Lower lobe of right lung (tissue), 2 donors: ENCODE data around the gene DOK4. TPM values are rescaled to one million over a fixed set of nuclear protein-coding genes. Genes with fewer than 3 reads are reported as not detected.
A peak's percentile ranks its signal among the peaks of the same experiment; 100 is the strongest.

ENCODE experiments used
- ATAC-seq, 2 donors: fragments of 200-7000 bp; cut with Tn5 transposase; one replicate each; pipeline ENCODE4 v1.9.1; 2020 to 2022; ENCODE audit warnings: mild to moderate bottlenecking in 2 of 2, moderate library complexity in 2 of 2
- DNase-seq: peaks from one replicate; pipeline ENCODE4 v3.0.0-alpha.2; 2020
- H3K27ac ChIP-seq: fragments of 200-600 bp; one replicate; pipeline ENCODE4 v1.8.0; 2022
- H3K27me3 ChIP-seq: fragments of 200-600 bp; one replicate; pipeline ENCODE4 v1.8.0; 2022; ENCODE audit warnings: low read depth
- H3K36me3 ChIP-seq: fragments of 200-600 bp; one replicate; pipeline ENCODE4 v1.8.0; 2022; ENCODE audit warnings: mild to moderate bottlenecking
- H3K4me1 ChIP-seq: fragments of 200-600 bp; one replicate; pipeline ENCODE4 v1.8.0; 2022
- H3K4me3 ChIP-seq: fragments of 200-600 bp; one replicate; pipeline ENCODE4 v1.8.0; 2022; ENCODE audit warnings: mild to moderate bottlenecking
- H3K9me3 ChIP-seq: fragments of 200-600 bp; one replicate; pipeline ENCODE4 v1.8.0; 2022
- intact Hi-C: fragments of 100-400 bp; cut with DNase I; formaldehyde crosslinking; loops from one replicate; pipeline ENCODE4 v1.11.0; 2022
- total RNA-seq: library from RNA; stranded (reverse); fragmentation: NEBNext Ultra II Directional; extraction: Animal tissue kit (Norgen Biotek cat#: 25700); gene quantifications from one replicate; pipeline ENCODE4 v1.2.1, GENCODE V29; 2021
- TF ChIP-seq, protein P1 (sequence below): fragments of 200-600 bp; IDR thresholded peaks from one replicate; pipeline ENCODE4 v1.8.0; 2022; ENCODE audit warnings: antibody characterized with exemption, mild to moderate bottlenecking
- donor health status: DM: no; HTN: yes; CAD: no; lungs with severe emphysema.

The DOK4 gene
- total RNA-seq, 1 donor from 2014 or later, result 57.3 TPM

DNA sequence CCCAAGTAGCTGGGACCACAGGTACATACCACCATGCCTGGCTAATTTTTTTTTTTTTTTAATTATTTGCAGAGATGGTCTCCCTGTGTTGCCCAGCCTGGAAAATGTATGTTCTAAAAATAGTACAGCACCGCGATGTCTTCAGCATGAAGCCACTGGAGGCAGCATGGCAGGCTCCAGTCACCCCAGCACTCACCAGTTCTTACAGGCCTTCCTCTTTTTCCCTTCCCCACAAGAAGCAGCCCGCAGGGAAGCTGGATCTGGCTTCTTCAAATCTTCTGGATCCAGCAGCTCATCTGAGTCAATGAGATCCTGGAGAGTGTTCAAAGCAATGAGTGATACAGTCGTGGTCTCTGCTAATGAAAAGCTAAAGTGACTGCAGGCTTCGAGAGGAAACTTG, 55.3 kb downstream of the DOK4 start:
- no peaks in the 10 kb centered on the region for H3K4me1 ChIP-seq
- ATAC-seq (no peak), DNase-seq (no peak)
- intact Hi-C loops, result no loop called here
- no peaks in the 10 kb centered on the region for H3K9me3 ChIP-seq
- H3K27ac ChIP-seq, result no peak overlapping the region
- TF ChIP-seq, protein P1, sequence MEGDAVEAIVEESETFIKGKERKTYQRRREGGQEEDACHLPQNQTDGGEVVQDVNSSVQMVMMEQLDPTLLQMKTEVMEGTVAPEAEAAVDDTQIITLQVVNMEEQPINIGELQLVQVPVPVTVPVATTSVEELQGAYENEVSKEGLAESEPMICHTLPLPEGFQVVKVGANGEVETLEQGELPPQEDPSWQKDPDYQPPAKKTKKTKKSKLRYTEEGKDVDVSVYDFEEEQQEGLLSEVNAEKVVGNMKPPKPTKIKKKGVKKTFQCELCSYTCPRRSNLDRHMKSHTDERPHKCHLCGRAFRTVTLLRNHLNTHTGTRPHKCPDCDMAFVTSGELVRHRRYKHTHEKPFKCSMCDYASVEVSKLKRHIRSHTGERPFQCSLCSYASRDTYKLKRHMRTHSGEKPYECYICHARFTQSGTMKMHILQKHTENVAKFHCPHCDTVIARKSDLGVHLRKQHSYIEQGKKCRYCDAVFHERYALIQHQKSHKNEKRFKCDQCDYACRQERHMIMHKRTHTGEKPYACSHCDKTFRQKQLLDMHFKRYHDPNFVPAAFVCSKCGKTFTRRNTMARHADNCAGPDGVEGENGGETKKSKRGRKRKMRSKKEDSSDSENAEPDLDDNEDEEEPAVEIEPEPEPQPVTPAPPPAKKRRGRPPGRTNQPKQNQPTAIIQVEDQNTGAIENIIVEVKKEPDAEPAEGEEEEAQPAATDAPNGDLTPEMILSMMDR, result no peak
- no peak overlapping the region for H3K4me3 ChIP-seq
- peaks cover 86% of the 10 kb centered on the region for H3K36me3 ChIP-seq
- no peaks in the 10 kb centered on the region for H3K27me3 ChIP-seq

DNA sequence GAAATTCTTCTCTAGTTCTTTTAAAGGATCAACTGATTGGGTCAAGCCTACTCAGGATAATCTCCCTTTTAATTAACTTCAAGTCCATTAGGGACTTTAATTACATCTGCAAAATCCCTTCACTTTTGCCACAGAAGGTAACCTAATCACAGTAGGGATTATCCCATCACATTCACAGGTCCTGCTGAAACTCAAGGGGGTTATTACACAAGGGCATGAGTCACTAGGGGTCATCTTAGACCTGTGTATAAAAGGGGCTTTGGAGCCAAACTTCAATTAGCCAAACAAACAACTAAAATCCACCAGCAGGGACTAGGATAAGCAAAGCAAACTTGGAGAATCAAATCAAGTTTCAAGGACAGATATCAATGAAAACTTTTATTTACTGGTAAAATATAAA, 58.5 kb downstream of the DOK4 start:
- Histone ChIP-seq H3K4me1 (peaks cover 5% of the 10 kb centered on the region), H3K27me3 (no peaks in the 10 kb centered on the region), H3K4me3 (no peak overlapping the region), H3K27ac (no peak overlapping the region), H3K36me3 (peaks cover 54% of the 10 kb centered on the region), H3K9me3 (no peaks in the 10 kb centered on the region)
- intact Hi-C loops, result no loop called here
- no peak for ATAC-seq
- TF ChIP-seq, protein P1, result no peak
- no peak for DNase-seq

DNA sequence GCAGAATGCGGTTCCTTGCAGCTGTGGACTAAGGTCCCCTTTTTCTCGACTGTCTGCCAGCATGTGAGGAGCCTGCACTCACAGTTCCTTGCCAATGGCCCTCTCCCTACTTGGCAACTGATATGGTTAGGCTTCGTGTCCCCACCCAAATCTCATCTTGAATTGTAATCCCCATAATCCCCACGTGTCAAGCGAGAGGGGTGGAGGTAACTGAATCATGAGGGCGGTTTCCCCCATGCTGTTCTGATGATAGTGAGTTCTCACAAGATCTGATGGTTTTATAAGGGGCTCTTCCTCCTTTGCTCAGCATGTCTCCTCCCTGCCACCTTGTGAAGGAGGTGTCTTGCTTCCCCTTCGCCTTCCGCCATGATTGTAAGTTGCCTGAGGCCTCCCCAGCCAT, 59.0 kb downstream of the DOK4 start:
- Histone ChIP-seq H3K27ac (no peak overlapping the region), H3K27me3 (no peaks in the 10 kb centered on the region), H3K36me3 (peaks cover 49% of the 10 kb centered on the region), H3K4me3 (no peak overlapping the region), H3K9me3 (no peaks in the 10 kb centered on the region), H3K4me1 (peaks cover 5% of the 10 kb centered on the region)
- ATAC-seq (no peak), DNase-seq (no peak)
- TF ChIP-seq, protein P1, result no peak
- intact Hi-C loops, result no loop called here

DNA sequence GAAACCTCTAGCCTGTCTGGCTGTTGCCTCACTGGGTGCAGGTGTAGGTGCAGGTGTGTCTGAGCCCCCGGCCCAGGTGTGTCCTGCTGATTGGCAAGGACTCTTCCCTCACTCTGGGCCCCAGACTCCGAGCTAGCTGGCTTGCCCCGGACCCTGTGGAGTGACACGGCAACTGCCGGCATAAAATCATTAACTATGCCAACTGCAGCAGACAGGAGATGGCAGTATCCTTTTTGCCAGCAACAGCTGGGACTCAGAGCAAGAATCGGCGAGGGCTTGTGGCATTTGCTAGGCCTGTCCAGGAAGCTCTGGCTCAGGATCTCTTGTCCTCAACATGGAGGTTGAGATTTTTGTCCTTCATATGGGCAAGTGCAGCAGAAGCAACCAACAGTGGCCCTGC, 59.9 kb downstream of the DOK4 start:
- DNase-seq (no peak), ATAC-seq (no peak)
- TF ChIP-seq, protein P1, result no peak
- H3K27ac ChIP-seq, result no peak overlapping the region
- peaks cover 9% of the 10 kb centered on the region for H3K4me1 ChIP-seq
- H3K36me3 ChIP-seq, result peaks cover 40% of the 10 kb centered on the region
- no peak overlapping the region for H3K4me3 ChIP-seq
- H3K9me3 ChIP-seq, result no peaks in the 10 kb centered on the region
- H3K27me3 ChIP-seq, result no peaks in the 10 kb centered on the region
- intact Hi-C loops, result no loop called here

DNA sequence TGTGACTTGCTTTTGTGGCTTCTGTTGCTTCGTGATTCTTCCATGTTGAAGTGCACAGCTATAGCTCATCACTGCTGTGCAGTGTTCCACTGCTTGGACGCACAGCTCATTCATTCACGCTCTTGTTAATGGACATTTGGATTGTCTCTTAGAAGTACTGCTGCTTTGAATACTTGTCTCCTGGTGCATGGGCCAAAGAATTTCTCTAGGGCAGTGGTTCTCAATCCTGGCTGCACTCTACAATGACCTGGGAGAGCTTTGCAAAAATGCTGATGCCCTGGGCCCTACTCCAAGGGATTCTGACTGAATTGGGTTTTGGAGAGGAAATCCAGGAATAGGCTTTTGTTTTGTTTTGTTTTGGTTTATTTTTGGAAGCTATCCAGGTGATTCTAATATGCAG, 61.7 kb downstream of the DOK4 start:
- DNase-seq (no peak), ATAC-seq (peak in 1 of 2 donors; percentile 11)
- Histone ChIP-seq H3K36me3 (peaks cover 22% of the 10 kb centered on the region), H3K4me3 (no peak overlapping the region), H3K27me3 (no peaks in the 10 kb centered on the region), H3K27ac (no peak overlapping the region), H3K9me3 (no peaks in the 10 kb centered on the region), H3K4me1 (peaks cover 9% of the 10 kb centered on the region)
- intact Hi-C loops, result no loop called here
- TF ChIP-seq, protein P1, result no peak

DNA sequence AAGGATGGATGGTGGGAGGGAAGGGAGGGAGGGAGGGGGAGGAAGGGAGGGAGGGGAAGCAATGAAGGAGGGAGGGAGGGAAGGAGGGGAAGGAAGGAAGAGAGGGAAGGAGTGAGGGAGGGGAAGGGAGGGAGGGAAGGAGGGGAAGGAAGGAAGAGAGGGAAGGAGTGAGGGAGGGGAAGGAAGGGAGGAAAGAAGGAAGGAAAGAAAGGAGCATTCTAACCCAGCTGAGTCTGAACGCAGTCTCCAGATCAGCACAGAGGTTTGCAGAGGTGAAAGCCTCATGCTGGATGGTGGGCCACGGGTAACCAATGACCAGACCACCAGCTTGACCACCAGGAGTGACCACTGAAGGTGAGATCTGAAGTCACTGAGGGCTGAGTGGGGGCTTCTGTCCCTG, 63.1 kb downstream of the DOK4 start:
- peaks cover 21% of the 10 kb centered on the region for H3K4me1 ChIP-seq
- TF ChIP-seq, protein P1, result no peak
- no peak for ATAC-seq
- no peak for DNase-seq
- no peak overlapping the region for H3K4me3 ChIP-seq
- no peaks in the 10 kb centered on the region for H3K27me3 ChIP-seq
- H3K36me3 ChIP-seq, result peaks cover 8% of the 10 kb centered on the region
- no peaks in the 10 kb centered on the region for H3K9me3 ChIP-seq
- intact Hi-C loops, result no loop called here
- H3K27ac ChIP-seq, result no peak overlapping the region
